ENCODE results near the gene HNRNPA1.
A peak's percentile ranks its signal among the peaks of the same experiment; 100 is the strongest.
"Not testable (repeated sequence)": the region's sequence is repeated elsewhere in the genome, so short reads cannot be mapped to it uniquely, and the experiment has no call there.

The HNRNPA1 gene

GRCh38 chr12:54276368-54276767, 4.2 kb upstream of the HNRNPA1 start:
- no peak for DNase-seq (ENCODE audit: low read depth)

- no peak for DNase-seq (ENCODE audit: low read depth)
Observed at GRCh38 chr12:54277823-54278276, 2.7 kb upstream of the HNRNPA1 start.

GRCh38 chr12:54279227-54279631, 1.3 kb upstream of the HNRNPA1 start:
- no peak for DNase-seq (ENCODE audit: low read depth)

GRCh38 chr12:54279632-54280467, 676 bp upstream of the HNRNPA1 start, which contains the start of gene CBX5:
Gene CBX5, minus strand, starts transcription at chr12:54280122. Its CDS starts 22,472 bp downstream, at chr12:54257650.
- peak; percentile 100 for DNase-seq (ENCODE audit: low read depth)

GRCh38 chr12:54281261-54281638, 724 bp downstream of the HNRNPA1 start:
- DNase-seq (ENCODE audit: low read depth): not testable (repeated sequence)

GRCh38 chr12:54281694-54282093, 1.2 kb downstream of the HNRNPA1 start:
- DNase-seq (ENCODE audit: low read depth): not testable (repeated sequence)

GRCh38 chr12:54282949-54283593, 2.5 kb downstream of the HNRNPA1 start:
- no peak for DNase-seq (ENCODE audit: low read depth)

- DNase-seq (ENCODE audit: low read depth): not testable (repeated sequence)
Observed at GRCh38 chr12:54284070-54284780, 3.7 kb downstream of the HNRNPA1 start.

GRCh38 chr12:54285150-54286041, 4.9 kb downstream of the HNRNPA1 start:
- DNase-seq (ENCODE audit: low read depth): no peak

GRCh38 chr12:54286042-54287030, 5.8 kb downstream of the HNRNPA1 start:
- no peak for DNase-seq (ENCODE audit: low read depth)

GRCh38 chr12:54287261-54288157, 7.0 kb downstream of the HNRNPA1 start:
- DNase-seq (ENCODE audit: low read depth): no peak

- DNase-seq (ENCODE audit: low read depth): no peak
Observed at GRCh38 chr12:54292083-54292930, 11.8 kb downstream of the HNRNPA1 start.

GRCh38 chr12:54292931-54293241, 12.4 kb downstream of the HNRNPA1 start:
- DNase-seq (ENCODE audit: low read depth): no peak

GRCh38 chr12:54294152-54294952, 13.8 kb downstream of the HNRNPA1 start:
- peak; percentile 46 for DNase-seq (ENCODE audit: low read depth)

- DNase-seq (ENCODE audit: low read depth): no peak
Observed at GRCh38 chr12:54294953-54295566, 14.5 kb downstream of the HNRNPA1 start.

- no peak for DNase-seq (ENCODE audit: low read depth)
Observed at GRCh38 chr12:54296393-54297099, 16.0 kb downstream of the HNRNPA1 start.

- no peak for DNase-seq (ENCODE audit: low read depth)
Observed at GRCh38 chr12:54298904-54299303, 18.4 kb downstream of the HNRNPA1 start.

Data from activated T-cell treated with anti-CD3 and anti-CD28 coated beads for 1 hour (primary cell).